GM23248 (cell line): Measurements from ENCODE around the gene POGK.

Experiments used
- EZH2 ChIP-seq: fragments of 200-600 bp; sonication (generic); IDR thresholded peaks from 2 replicates; pipeline ENCODE4 v1.6.1; 2018; ENCODE audit warnings: antibody characterized with exemption, mild to moderate bottlenecking; ENCODE audit not compliant: insufficient read depth, poor library complexity, severe bottlenecking
- EZH2phosphoT487 ChIP-seq: fragments of 200-600 bp; sonication (generic); IDR thresholded peaks from 2 replicates; pipeline ENCODE4 v1.6.1; 2018; ENCODE audit warnings: antibody characterized with exemption, moderate library complexity, mild to moderate bottlenecking, low read depth; ENCODE audit not compliant: insufficient read depth

GRCh38 chr1:166827426-166827825, 11.8 kb upstream of the POGK start:
- TF ChIP-seq EZH2 = no peak
- no peak for TF ChIP-seq EZH2phosphoT487
